ENCODE measurements around the gene EXOC3. TPM values are rescaled to one million over a fixed set of nuclear protein-coding genes. Genes with fewer than 3 reads are reported as not detected.

Gene EXOC3
- total and polyA plus RNA-seq, 11 donors = 20.6 to 45.5 (median 42.8) TPM

GRCh38 chr5:513216-514100 is 70.5 kb downstream of the EXOC3 start:
- no peak overlapping the region for H3K4me3 ChIP-seq
- 53 to 62% (median 59%) methylated on average over 30 to 31 of the region's 31 CpGs for WGBS, 4 donors
- no peak for ATAC-seq
- peaks cover 3 to 54% (median 16%) of the 10 kb centered on the region in 9 donors for H3K27me3 ChIP-seq
- TF ChIP-seq CTCF (IDR thresholded peaks at IDR 0.05) = no peak
- no peak for TF ChIP-seq POLR2A (IDR thresholded peaks at IDR 0.05)
- H3K4me1 ChIP-seq = no peaks in the 10 kb centered on the region
- no peak overlapping the region for H3K27ac ChIP-seq
- no peaks in the 10 kb centered on the region for H3K36me3 ChIP-seq
- DNase-seq = no peak
- intact Hi-C loops (cut with DNase I) = no loop called here
- H3K9me3 ChIP-seq = no peaks in the 10 kb centered on the region

- no peak for TF ChIP-seq CTCF (IDR thresholded peaks at IDR 0.05)
- intact Hi-C loops (cut with DNase I) = no loop called here
- WGBS, 4 donors = 63 to 81% (median 72%) methylated on average over 9 to 12 of the region's 12 CpGs
Observed at GRCh38 chr5:514101-514485, 71.1 kb downstream of the EXOC3 start.

DNA sequence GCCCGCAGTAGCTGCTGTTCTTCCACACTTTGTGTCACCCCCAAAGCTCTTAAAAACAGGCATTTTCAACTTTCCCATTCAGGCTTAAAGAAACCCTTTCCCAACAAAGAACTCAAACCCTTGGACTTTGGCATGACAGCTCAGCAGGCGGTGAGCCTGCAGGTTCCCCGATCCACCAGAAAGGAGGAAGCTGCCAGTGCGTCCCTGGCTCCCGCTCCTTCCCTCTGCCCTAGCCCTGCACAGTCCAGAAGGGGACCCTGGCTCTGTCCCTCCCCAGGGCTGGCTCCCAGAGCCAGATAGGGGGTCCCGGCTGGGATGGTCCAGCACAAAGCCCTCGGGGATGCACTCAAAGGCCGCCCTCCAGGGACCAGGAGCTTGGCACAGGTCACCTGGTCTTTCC is 71.7 kb downstream of the EXOC3 start:
- H3K4me3 ChIP-seq = no peak overlapping the region
- no peak for TF ChIP-seq CTCF (IDR thresholded peaks at IDR 0.05)
- no peak for TF ChIP-seq POLR2A (IDR thresholded peaks at IDR 0.05)
- DNase-seq (no peak), ATAC-seq (no peak)
- no peak overlapping the region for H3K27ac ChIP-seq
- peaks cover 8 to 64% (median 23%) of the 10 kb centered on the region in 9 donors for H3K27me3 ChIP-seq
- H3K9me3 ChIP-seq = no peaks in the 10 kb centered on the region
- H3K4me1 ChIP-seq = no peaks in the 10 kb centered on the region
- no peaks in the 10 kb centered on the region for H3K36me3 ChIP-seq
- 72 to 78% (median 77%) methylated on average over 7 to 8 of the region's 8 CpGs for WGBS, 4 donors
- intact Hi-C loops (cut with DNase I) = no loop called here

More at GRCh38 chr5:514101-514485, 71.1 kb downstream of the EXOC3 start:
- ATAC-seq = no peak
- Histone ChIP-seq H3K4me3 (no peak overlapping the region), H3K27ac (no peak overlapping the region), H3K9me3 (no peaks in the 10 kb centered on the region), H3K36me3 (no peaks in the 10 kb centered on the region), H3K4me1 (no peaks in the 10 kb centered on the region), H3K27me3 (peaks cover 3 to 58% (median 22%) of the 10 kb centered on the region in 9 donors)
- DNase-seq = no peak

GRCh38 chr5:515273-515836 is 72.4 kb downstream of the EXOC3 start:
- Histone ChIP-seq H3K4me1 (no peaks in the 10 kb centered on the region), H3K36me3 (no peaks in the 10 kb centered on the region), H3K27ac (no peak overlapping the region), H3K9me3 (no peaks in the 10 kb centered on the region), H3K27me3 (peaks cover 9 to 69% (median 29%) of the 10 kb centered on the region in 9 donors), H3K4me3 (no peak overlapping the region)
- ATAC-seq = peak in 2 of 4 donors; percentile 35 to 52
- DNase-seq = peak in 1 of 5 donors; percentile 39
- 25 to 27% (median 27%) methylated on average over 11 of the region's 11 CpGs for WGBS, 4 donors
- no peak for TF ChIP-seq POLR2A (IDR thresholded peaks at IDR 0.05)
- no peak for TF ChIP-seq CTCF (IDR thresholded peaks at IDR 0.05)
- intact Hi-C loops (cut with DNase I) = no loop called here
